Adrenal gland (tissue), 12 donors: Measurements from ENCODE around the gene CASD1. TPM values are rescaled to one million over a fixed set of nuclear protein-coding genes. Genes with fewer than 3 reads are reported as not detected.

Experiments
- DNase-seq, 7 donors: peaks; one replicate each; pipeline ENCODE4 v3.0.0-alpha.2; 2019 to 2020
- H3K27ac ChIP-seq, 5 donors: fragments of 200-600 bp; sonication (generic) in 4 of 5; 1 replicate in 3 of 5; 2 replicates in 2 of 5; pipeline versions ENCODE4 v1.5.1 to v1.8.0; 2016 to 2020; ENCODE audit warnings: mild to moderate bottlenecking in 1 of 5
- H3K27me3 ChIP-seq: fragments of 200-600 bp; 2 replicates; pipeline ENCODE4 v1.8.0; 2021
- H3K36me3 ChIP-seq, 2 donors: fragments of 200-600 bp; replicated peaks in 1 of 2; 1 replicate in 1 of 2; 2 replicates in 1 of 2; pipeline versions ENCODE4 v1.5.1 to v1.8.0; 2018 to 2022
- H3K4me1 ChIP-seq, 2 donors: fragments of 200-600 bp; replicated peaks in 1 of 2; 1 replicate in 1 of 2; 2 replicates in 1 of 2; pipeline versions ENCODE4 v1.5.1 to v1.8.0; 2018 to 2021
- H3K4me3 ChIP-seq, 4 donors: fragments of 200-600 bp; sonication (generic) in 3 of 4; one replicate each; pipeline ENCODE4 v1.5.1; 2016 to 2018
- H3K9me3 ChIP-seq, 3 donors: fragments of 200-600 bp; sonication (generic) in 1 of 3; replicated peaks in 1 of 3; 1 replicate in 2 of 3; 2 replicates in 1 of 3; pipeline versions ENCODE4 v1.5.1 to v1.8.0; 2016 to 2021
- POLR2A ChIP-seq, 2 donors: fragments of 450-650 bp; IDR thresholded peaks; one replicate each; pipeline ENCODE4 v1.6.1; 2017; ENCODE audit warnings: antibody characterized with exemption in 2 of 2, mild to moderate bottlenecking in 2 of 2, moderate library complexity in 1 of 2
- WGBS, 4 donors: extraction: QIAGEN DNeasy Blood & Tissue Kit in 2 of 4; methylation state at CpG; one replicate each; pipeline versions ENCODE4 v1.1.5 to v1.1.7; 2013 to 2017; 5-methylcytosine and 5-hydroxymethylcytosine counted together
- intact Hi-C, 2 donors: fragments of 100-400 bp; cut with DNase I; formaldehyde crosslinking; loops; one replicate each; pipeline versions ENCODE4 v1.14.1 to v1.15.0; 2022 to 2023
- polyA plus RNA-seq, 3 donors: library from polyadenylated mRNA; stranded (reverse); fragments of 200-250 nt in 2 of 3; fragments of 350-450 nt in 1 of 3; fragmentation: Illumina TruSeq in 1 of 3; extraction: RNeasy Lipid Tissue Mini Kit (QIAGEN cat#74804) in 1 of 3; gene quantifications; one replicate each; pipeline ENCODE4 v1.2.3, GENCODE V29; 2013 to 2014
- total RNA-seq, 9 donors: library from RNA; depleted of rRNA in 4 of 9; stranded (reverse); fragments of >200 nt in 4 of 9; fragments of 120-200 nt in 1 of 9; fragmentation: NEBNext Ultra II Directional in 1 of 9; extraction: Animal tissue kit (Norgen Biotek cat#: 25700) in 1 of 9; gene quantifications; one replicate each; pipeline versions ENCODE4 v1.1.0 to v1.2.4, GENCODE V29; 2013 to 2023
- TF ChIP-seq, protein P1 (sequence below), 6 experiments: fragments of 450-650 bp in 4 of 6; fragments of 200-600 bp in 2 of 6; sonication (generic) in 1 of 6; IDR thresholded peaks; 1 replicate in 5 of 6; 2 replicates in 1 of 6; pipeline versions ENCODE4 v1.5.1 to v1.8.0; 2016 to 2021; ENCODE audit warnings: antibody characterized with exemption in 6 of 6, mild to moderate bottlenecking in 2 of 6, moderate library complexity in 1 of 6
- donor health status: healthy with polysubstance abuse.
- donor health status: Bipolar disorder and iron deficiency.
- donor health status: DM: yes; HTN: yes; CAD: no.
- donor health status: DM: no; HTN: no; CAD: no.
- donor health status: DM: no; HTN: no; CAD: no.
- donor health status: DM: yes; HTN: yes; CAD: no.

CASD1 gene
- total and polyA plus RNA-seq, 12 donors, result 28.8 to 75.7 (median 46.2) TPM

DNA sequence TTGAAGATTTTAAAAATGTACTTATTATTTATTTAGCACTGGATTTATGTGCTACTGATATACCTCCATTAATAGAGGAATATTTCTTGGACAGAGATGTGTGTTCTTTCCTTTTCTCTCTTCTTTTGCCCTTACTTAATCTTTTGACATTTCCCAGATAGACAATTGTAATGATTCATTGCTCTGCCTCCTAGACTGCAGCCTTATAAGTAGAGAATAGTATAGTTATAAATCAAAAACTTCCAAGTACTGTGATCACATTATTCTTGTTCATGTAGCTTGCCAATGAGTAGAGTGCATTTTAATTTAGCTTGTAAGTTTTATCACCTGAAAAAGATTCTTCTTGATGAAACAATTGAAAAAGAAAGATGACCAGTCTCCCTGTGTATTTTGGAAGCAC lies 47.6 kb downstream of the CASD1 start:
- DNase-seq, result no peak
- Histone ChIP-seq H3K9me3 (no peaks in the 10 kb centered on the region), H3K27ac (no peak overlapping the region), H3K36me3 (peaks cover 0 to 14% of the 10 kb centered on the region in 2 donors), H3K4me1 (no peaks in the 10 kb centered on the region), H3K27me3 (no peaks in the 10 kb centered on the region), H3K4me3 (no peak overlapping the region)
- TF ChIP-seq, protein P1, sequence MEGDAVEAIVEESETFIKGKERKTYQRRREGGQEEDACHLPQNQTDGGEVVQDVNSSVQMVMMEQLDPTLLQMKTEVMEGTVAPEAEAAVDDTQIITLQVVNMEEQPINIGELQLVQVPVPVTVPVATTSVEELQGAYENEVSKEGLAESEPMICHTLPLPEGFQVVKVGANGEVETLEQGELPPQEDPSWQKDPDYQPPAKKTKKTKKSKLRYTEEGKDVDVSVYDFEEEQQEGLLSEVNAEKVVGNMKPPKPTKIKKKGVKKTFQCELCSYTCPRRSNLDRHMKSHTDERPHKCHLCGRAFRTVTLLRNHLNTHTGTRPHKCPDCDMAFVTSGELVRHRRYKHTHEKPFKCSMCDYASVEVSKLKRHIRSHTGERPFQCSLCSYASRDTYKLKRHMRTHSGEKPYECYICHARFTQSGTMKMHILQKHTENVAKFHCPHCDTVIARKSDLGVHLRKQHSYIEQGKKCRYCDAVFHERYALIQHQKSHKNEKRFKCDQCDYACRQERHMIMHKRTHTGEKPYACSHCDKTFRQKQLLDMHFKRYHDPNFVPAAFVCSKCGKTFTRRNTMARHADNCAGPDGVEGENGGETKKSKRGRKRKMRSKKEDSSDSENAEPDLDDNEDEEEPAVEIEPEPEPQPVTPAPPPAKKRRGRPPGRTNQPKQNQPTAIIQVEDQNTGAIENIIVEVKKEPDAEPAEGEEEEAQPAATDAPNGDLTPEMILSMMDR (IDR thresholded peaks at IDR 0.05), result no peak
- TF ChIP-seq POLR2A (IDR thresholded peaks at IDR 0.05), result no peak
- intact Hi-C loops, result no loop called here

DNA sequence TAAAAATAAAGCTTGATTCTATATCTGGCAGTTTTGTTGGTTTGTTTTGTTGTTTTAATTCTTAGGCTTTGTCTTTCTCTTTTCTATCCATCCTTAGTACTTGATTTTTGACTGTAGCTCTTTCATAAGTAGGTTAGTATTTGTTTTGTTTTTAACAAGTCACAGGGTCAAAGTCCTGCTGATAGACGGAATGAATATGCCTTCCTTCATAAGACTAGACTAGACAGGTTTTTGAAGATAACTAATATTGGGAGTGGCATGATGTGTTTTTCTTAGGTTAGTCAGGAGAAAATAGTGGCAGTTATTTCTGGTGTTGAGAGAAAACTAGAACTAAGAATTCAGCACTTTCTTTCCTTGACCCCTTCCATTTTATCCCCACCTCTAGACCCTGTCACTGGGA lies 50.4 kb downstream of the CASD1 start:
- Histone ChIP-seq H3K36me3 (peaks cover 0 to 8% of the 10 kb centered on the region in 2 donors), H3K4me3 (no peak overlapping the region), H3K9me3 (no peaks in the 10 kb centered on the region), H3K4me1 (no peaks in the 10 kb centered on the region), H3K27ac (no peak overlapping the region), H3K27me3 (no peaks in the 10 kb centered on the region)
- DNase-seq, result no peak
- intact Hi-C loops, result no loop called here
- 80 to 92% (median 84%) methylated on average over 1 of the region's 1 CpG for WGBS, 4 donors
- no peak for TF ChIP-seq POLR2A (IDR thresholded peaks at IDR 0.05)
- TF ChIP-seq, protein P1 (IDR thresholded peaks at IDR 0.05), result no peak

DNA sequence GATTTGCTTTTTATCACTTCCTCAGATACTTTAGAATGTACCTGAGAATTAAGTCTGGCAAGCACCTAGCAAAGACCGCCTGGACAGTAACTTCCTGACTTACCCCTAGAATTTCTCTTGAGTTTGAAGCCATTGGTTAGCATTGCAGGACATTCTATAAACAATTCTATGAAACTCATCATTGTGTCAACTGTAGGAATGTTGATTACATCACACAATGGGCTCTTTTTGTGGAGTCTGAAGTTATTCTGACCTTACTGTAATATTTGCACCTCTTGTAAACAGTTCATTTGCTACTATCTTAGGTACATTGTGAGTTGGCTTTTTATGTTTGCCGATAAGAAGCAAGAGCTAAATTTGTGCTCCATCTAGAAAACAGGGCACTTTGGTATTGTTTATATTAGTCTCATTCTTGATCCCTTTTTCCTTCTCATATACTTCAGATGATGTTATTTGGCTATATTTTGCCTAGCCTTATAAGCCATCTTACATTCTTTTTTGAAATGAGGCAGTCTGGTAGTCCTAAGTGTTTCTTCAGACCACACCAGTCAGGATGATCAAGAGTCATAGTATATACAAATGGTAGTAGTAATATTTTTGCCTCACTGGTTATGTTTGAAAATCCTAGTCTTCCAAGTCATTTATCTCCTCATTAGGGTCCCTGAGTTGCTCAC lies 52.4 kb downstream of the CASD1 start:
- no peak overlapping the region for H3K4me3 ChIP-seq
- no peaks in the 10 kb centered on the region for H3K27me3 ChIP-seq
- no peak overlapping the region for H3K27ac ChIP-seq
- no peak for DNase-seq
- no peaks in the 10 kb centered on the region for H3K4me1 ChIP-seq
- TF ChIP-seq, protein P1 (IDR thresholded peaks at IDR 0.05), result no peak
- no peak for TF ChIP-seq POLR2A (IDR thresholded peaks at IDR 0.05)
- intact Hi-C loops, result no loop called here
- WGBS, 4 donors, result 91 to 97% (median 96%) methylated on average over 2 of the region's 2 CpGs
- H3K9me3 ChIP-seq, result no peaks in the 10 kb centered on the region
- H3K36me3 ChIP-seq, result no peaks in the 10 kb centered on the region

DNA sequence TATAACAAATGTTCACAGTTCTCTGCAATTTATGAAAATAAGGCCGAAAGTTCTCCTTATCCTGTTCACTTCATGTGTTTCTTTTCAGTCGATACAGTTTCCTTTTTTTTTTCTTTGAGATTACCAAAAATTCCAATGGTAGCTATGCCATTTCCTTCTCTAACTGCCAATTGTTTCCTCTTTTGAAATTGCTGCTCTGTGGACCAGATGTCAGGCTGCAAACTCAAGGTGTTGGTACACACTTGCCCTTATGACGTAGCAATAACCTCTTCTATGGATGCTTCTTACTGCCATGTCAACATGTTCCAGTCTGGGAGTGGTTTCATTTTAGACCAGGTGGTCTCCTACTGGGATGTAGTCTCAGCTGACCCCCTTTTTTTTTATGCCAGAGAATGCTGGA lies 52.9 kb downstream of the CASD1 start:
- no peaks in the 10 kb centered on the region for H3K27me3 ChIP-seq
- 82 to 89% (median 84%) methylated on average over 3 of the region's 3 CpGs for WGBS, 4 donors
- no peaks in the 10 kb centered on the region for H3K36me3 ChIP-seq
- no peak overlapping the region for H3K4me3 ChIP-seq
- H3K4me1 ChIP-seq, result no peaks in the 10 kb centered on the region
- no peak for DNase-seq
- intact Hi-C loops, result no loop called here
- H3K27ac ChIP-seq, result no peak overlapping the region
- TF ChIP-seq POLR2A (IDR thresholded peaks at IDR 0.05), result no peak
- TF ChIP-seq, protein P1 (IDR thresholded peaks at IDR 0.05), result no peak
- H3K9me3 ChIP-seq, result no peaks in the 10 kb centered on the region
